ENCODE results near the gene DDX3Y. TPM values are rescaled to one million over a fixed set of nuclear protein-coding genes. Genes with fewer than 3 reads are reported as not detected.

The DDX3Y gene
- total and polyA plus RNA-seq, 10 of the 15 experiments (the other 5 are each of a cell fraction or from before 2014, with no cell fraction given), result 0.03 to 0.21 TPM; not detected in 8

GRCh38 chrY:12867960-12868359, 36.7 kb upstream of the DDX3Y start:
- no TSS peak for BruUV-seq (replicated peaks)
- ATAC-seq, result no peak
- intact Hi-C loops (cut with micrococcal nuclease; ENCODE audit: unreplicated experiment), result no loop called here
- Histone ChIP-seq H4K20me1 (ENCODE audit: control insufficient read depth, insufficient read depth) (no peaks in the 10 kb centered on the region), H3K27ac (ENCODE audit: control insufficient read depth, insufficient read depth) (no peak overlapping the region), H3K36me3 (ENCODE audit: control insufficient read depth in 2 of 2, insufficient read depth in 2 of 2, low read length in 1 of 2) (no peaks in the 10 kb centered on the region), H3K4me3 (no peak overlapping the region), H3K9ac (ENCODE audit: control insufficient read depth, insufficient read depth, low read length) (no peak overlapping the region), H3K4me1 (ENCODE audit: control insufficient read depth, insufficient read depth, low read length) (no peaks in the 10 kb centered on the region), H3K9me3 (replicated peaks; ENCODE audit: control insufficient read depth, insufficient read depth, low read length) (no peaks in the 10 kb centered on the region), H3K27me3 (replicated peaks in 1 of 2; ENCODE audit: control insufficient read depth in 2 of 2, insufficient read depth in 2 of 2, low read length in 1 of 2) (no peaks in the 10 kb centered on the region), H3K4me2 (ENCODE audit: control insufficient read depth, insufficient read depth) (no peak overlapping the region), H2AFZ (ENCODE audit: control insufficient read depth, low read depth, low read length) (no peak overlapping the region), H3K79me2 (ENCODE audit: control insufficient read depth, insufficient read depth, low read length) (no peaks in the 10 kb centered on the region)
- in situ Hi-C loops (cut with MboI), result no loop called here
- CTCF ChIA-PET, result no interaction called here
- POLR2A ChIA-PET, result no interaction called here
- WGBS (ENCODE audit: insufficient coverage, insufficient replicate concordance, low lambda C conversion rate, missing lambda C conversion rate), result no CpG with 5 or more reads among the region's 2 CpGs
- RAD21 ChIA-PET (ENCODE audit: unreplicated experiment), result no interaction called here
- SMC1A ChIA-PET (ENCODE audit: uncharacterized antibody, unreplicated experiment), result no interaction called here
- no peak for FAIRE-seq
- no peak for DNase-seq (ENCODE audit: low read depth, low spot score)
- TF ChIP-seq E2F4 (IDR thresholded peaks at IDR 0.05; ENCODE audit: low read depth, low read length) (no peak), NKRF (conservative IDR thresholded peaks at IDR 0.05) (no peak), CBX3 (IDR thresholded peaks at IDR 0.05; ENCODE audit: borderline replicate concordance, low read depth) (no peak), EZH2 (IDR thresholded peaks at IDR 0.05; ENCODE audit: borderline replicate concordance, control insufficient read depth, low read depth, low read length) (no peak), NFYA (IDR thresholded peaks at IDR 0.05; ENCODE audit: borderline replicate concordance, low read depth, low read length) (no peak), NRF1 (conservative IDR thresholded peaks at IDR 0.05; ENCODE audit: low read depth, low read length) (no peak), ETV6 (conservative IDR thresholded peaks at IDR 0.05 in 1 of 2, IDR thresholded peaks at IDR 0.05 in 1 of 2; ENCODE audit: borderline replicate concordance in 1 of 2, low read depth in 1 of 2) (no peak), PAX8 (IDR thresholded peaks at IDR 0.05) (no peak), ZNF687 (IDR thresholded peaks at IDR 0.05) (no peak), CBX5 (IDR thresholded peaks at IDR 0.05; ENCODE audit: low read depth) (no peak), EED (IDR thresholded peaks at IDR 0.05; ENCODE audit: low read depth) (no peak), E2F8 (IDR thresholded peaks at IDR 0.05; ENCODE audit: low read depth, partially characterized antibody) (no peak)

All from GM12878 (cell line).